ENCODE data around the gene TUBB6.

DNA sequence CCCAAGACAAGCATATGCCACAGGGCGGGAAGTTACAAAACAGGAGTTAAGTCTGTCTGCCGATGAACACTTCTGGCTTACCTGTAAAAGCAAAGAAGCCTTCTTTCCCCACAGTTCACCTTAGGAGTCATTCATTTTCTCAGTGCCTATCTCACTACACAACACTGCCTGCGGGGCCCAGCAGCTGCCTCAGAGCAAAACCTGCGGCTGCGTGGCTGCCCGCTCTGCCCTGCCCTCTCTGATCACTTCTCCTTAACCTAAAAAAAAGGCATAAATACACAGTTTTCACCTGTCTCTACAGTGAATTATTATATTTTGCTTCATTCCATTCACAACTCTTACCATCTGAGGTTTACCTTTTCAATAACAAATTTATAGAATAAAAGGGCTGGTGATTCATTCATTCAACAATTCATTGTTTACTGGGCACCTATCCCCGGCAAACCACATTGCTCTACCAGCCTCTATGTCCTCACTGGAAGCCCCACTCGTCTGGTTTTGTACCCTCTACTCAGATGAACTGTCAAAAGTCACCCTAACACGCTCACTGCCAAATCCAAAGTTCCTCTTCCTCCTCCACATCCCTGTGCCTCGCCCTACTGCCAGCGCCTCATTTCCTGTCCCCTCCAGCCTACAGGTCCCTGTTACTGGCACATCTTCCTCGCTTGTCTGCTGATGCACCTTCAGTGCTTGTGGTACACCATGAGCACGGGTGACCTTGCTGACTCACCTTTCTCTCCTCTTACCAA, 37.6 kb downstream of the TUBB6 start:
- TF ChIP-seq POLR2AphosphoS5 (IDR thresholded peaks at IDR 0.05; ENCODE audit: low read depth, low read length): no peak
- TF ChIP-seq, protein P1, sequence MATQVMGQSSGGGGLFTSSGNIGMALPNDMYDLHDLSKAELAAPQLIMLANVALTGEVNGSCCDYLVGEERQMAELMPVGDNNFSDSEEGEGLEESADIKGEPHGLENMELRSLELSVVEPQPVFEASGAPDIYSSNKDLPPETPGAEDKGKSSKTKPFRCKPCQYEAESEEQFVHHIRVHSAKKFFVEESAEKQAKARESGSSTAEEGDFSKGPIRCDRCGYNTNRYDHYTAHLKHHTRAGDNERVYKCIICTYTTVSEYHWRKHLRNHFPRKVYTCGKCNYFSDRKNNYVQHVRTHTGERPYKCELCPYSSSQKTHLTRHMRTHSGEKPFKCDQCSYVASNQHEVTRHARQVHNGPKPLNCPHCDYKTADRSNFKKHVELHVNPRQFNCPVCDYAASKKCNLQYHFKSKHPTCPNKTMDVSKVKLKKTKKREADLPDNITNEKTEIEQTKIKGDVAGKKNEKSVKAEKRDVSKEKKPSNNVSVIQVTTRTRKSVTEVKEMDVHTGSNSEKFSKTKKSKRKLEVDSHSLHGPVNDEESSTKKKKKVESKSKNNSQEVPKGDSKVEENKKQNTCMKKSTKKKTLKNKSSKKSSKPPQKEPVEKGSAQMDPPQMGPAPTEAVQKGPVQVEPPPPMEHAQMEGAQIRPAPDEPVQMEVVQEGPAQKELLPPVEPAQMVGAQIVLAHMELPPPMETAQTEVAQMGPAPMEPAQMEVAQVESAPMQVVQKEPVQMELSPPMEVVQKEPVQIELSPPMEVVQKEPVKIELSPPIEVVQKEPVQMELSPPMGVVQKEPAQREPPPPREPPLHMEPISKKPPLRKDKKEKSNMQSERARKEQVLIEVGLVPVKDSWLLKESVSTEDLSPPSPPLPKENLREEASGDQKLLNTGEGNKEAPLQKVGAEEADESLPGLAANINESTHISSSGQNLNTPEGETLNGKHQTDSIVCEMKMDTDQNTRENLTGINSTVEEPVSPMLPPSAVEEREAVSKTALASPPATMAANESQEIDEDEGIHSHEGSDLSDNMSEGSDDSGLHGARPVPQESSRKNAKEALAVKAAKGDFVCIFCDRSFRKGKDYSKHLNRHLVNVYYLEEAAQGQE (IDR thresholded peaks at IDR 0.05; ENCODE audit: insufficient read depth in 1 of 2, low read depth in 2 of 2, low read length in 1 of 2): no peak
- TF ChIP-seq, protein P2, sequence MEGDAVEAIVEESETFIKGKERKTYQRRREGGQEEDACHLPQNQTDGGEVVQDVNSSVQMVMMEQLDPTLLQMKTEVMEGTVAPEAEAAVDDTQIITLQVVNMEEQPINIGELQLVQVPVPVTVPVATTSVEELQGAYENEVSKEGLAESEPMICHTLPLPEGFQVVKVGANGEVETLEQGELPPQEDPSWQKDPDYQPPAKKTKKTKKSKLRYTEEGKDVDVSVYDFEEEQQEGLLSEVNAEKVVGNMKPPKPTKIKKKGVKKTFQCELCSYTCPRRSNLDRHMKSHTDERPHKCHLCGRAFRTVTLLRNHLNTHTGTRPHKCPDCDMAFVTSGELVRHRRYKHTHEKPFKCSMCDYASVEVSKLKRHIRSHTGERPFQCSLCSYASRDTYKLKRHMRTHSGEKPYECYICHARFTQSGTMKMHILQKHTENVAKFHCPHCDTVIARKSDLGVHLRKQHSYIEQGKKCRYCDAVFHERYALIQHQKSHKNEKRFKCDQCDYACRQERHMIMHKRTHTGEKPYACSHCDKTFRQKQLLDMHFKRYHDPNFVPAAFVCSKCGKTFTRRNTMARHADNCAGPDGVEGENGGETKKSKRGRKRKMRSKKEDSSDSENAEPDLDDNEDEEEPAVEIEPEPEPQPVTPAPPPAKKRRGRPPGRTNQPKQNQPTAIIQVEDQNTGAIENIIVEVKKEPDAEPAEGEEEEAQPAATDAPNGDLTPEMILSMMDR (IDR thresholded peaks at IDR 0.05): no peak
- TF ChIP-seq SIN3A (IDR thresholded peaks at IDR 0.05; ENCODE audit: borderline replicate concordance, insufficient read depth, low read depth, low read length): no peak
- no peak for TF ChIP-seq TCF7L2 (IDR thresholded peaks at IDR 0.05; ENCODE audit: low read depth, low read length)

Measured in Panc1 (cell line).